CD14-positive monocyte (primary cell): Measurements from ENCODE around the gene MON2. TPM values are rescaled to one million over a fixed set of nuclear protein-coding genes. Genes with fewer than 3 reads are reported as not detected.

Source experiments
- DNase-seq, 3 donors: peaks; one replicate each; pipeline ENCODE4 v3.0.0-alpha.2; 2011 to 2022
- H2AFZ ChIP-seq: 2 replicates; pipeline ENCODE4 v1.6.0; 2012; ENCODE audit warnings: mild to moderate bottlenecking, low read depth, low read length, inconsistent platforms; ENCODE audit not compliant: insufficient read depth, poor library complexity, severe bottlenecking
- H3K27ac ChIP-seq, 2 donors: 1 replicate in 1 of 2; 2 replicates in 1 of 2; pipeline ENCODE4 v1.5.1; 2012 to 2013; ENCODE audit warnings: low read length in 2 of 2, control low read depth in 1 of 2, inconsistent platforms in 1 of 2, low read depth in 1 of 2, mild to moderate bottlenecking in 1 of 2
- H3K27me3 ChIP-seq, 2 donors: one replicate each; pipeline versions ENCODE4 v1.6.0 to v1.6.1; 2011 to 2013; ENCODE audit warnings: low read length in 2 of 2; ENCODE audit not compliant: control insufficient read depth in 2 of 2, insufficient read depth in 2 of 2
- H3K36me3 ChIP-seq, 2 donors: replicated peaks in 1 of 2; 1 replicate in 1 of 2; 2 replicates in 1 of 2; pipeline versions ENCODE4 v1.5.1 to v1.6.1; 2012 to 2013; ENCODE audit warnings: low read length in 2 of 2, control low read depth in 1 of 2, inconsistent platforms in 1 of 2, mild to moderate bottlenecking in 1 of 2; ENCODE audit not compliant: insufficient read depth in 2 of 2, control insufficient read depth in 1 of 2
- H3K4me1 ChIP-seq, 2 donors: 1 replicate in 1 of 2; 2 replicates in 1 of 2; pipeline versions ENCODE4 v1.5.1 to v1.6.1; 2012 to 2013; ENCODE audit warnings: low read length in 2 of 2, control low read depth in 1 of 2, inconsistent platforms in 1 of 2, mild to moderate bottlenecking in 1 of 2, moderate library complexity in 1 of 2; ENCODE audit not compliant: insufficient read depth in 2 of 2, control insufficient read depth in 1 of 2
- H3K4me2 ChIP-seq: replicated peaks from 2 replicates; pipeline ENCODE3; 2012; ENCODE audit warnings: low read length, moderate library complexity, mild to moderate bottlenecking; ENCODE audit not compliant: poor library complexity, severe bottlenecking; ENCODE audit errors: extremely low read depth
- H3K4me3 ChIP-seq, 3 experiments: fragments of 200-600 bp in 1 of 3; sonication (generic) in 1 of 3; replicated peaks in 1 of 3; 1 replicate in 2 of 3; 2 replicates in 1 of 3; pipeline ENCODE4 v1.5.1; 2011 to 2013; ENCODE audit warnings: low read length in 3 of 3, mild to moderate bottlenecking in 3 of 3, control low read depth in 2 of 3, low read depth in 2 of 3, inconsistent platforms in 1 of 3, moderate library complexity in 1 of 3
- H3K79me2 ChIP-seq: 2 replicates; pipeline ENCODE4 v1.6.0; 2012; ENCODE audit warnings: mild to moderate bottlenecking, control low read depth, inconsistent platforms, low read length, moderate library complexity; ENCODE audit not compliant: insufficient read depth
- H3K9ac ChIP-seq: 2 replicates; pipeline ENCODE4 v1.6.0; 2017; ENCODE audit warnings: low read length, mild to moderate bottlenecking; ENCODE audit not compliant: insufficient read depth, poor library complexity, severe bottlenecking
- H3K9me3 ChIP-seq, 2 donors: replicated peaks in 1 of 2; 1 replicate in 1 of 2; 2 replicates in 1 of 2; pipeline versions ENCODE4 v1.5.1 to v1.6.1; 2012 to 2013; ENCODE audit warnings: low read length in 2 of 2, control low read depth in 1 of 2; ENCODE audit not compliant: control insufficient read depth in 1 of 2, insufficient read depth in 1 of 2
- H4K20me1 ChIP-seq: 2 replicates; pipeline ENCODE4 v1.6.0; 2012; ENCODE audit warnings: mild to moderate bottlenecking, low read length, control low read depth, moderate library complexity; ENCODE audit not compliant: insufficient read depth
- H3K27ac Mint-ChIP-seq, 7 donors: one replicate each; pipeline ENCODE4 v1.8.0; 2020; ENCODE audit warnings: mild to moderate bottlenecking in 7 of 7, mixed read lengths in 7 of 7, moderate library complexity in 6 of 7, inconsistent platforms in 2 of 7
- H3K27me3 Mint-ChIP-seq, 3 donors: one replicate each; pipeline ENCODE4 v1.8.0; 2021 to 2022; ENCODE audit warnings: low read depth in 3 of 3, mild to moderate bottlenecking in 3 of 3, mixed read lengths in 3 of 3, moderate library complexity in 3 of 3, inconsistent platforms in 1 of 3
- H3K36me3 Mint-ChIP-seq, 2 donors: one replicate each; pipeline ENCODE4 v1.8.0; 2020; ENCODE audit warnings: mixed read lengths in 2 of 2, inconsistent platforms in 1 of 2, mild to moderate bottlenecking in 1 of 2
- H3K4me1 Mint-ChIP-seq: one replicate; pipeline ENCODE4 v1.8.0; 2020; ENCODE audit warnings: mild to moderate bottlenecking, mixed read lengths
- H3K4me3 Mint-ChIP-seq, 2 donors: one replicate each; pipeline ENCODE4 v1.8.0; 2020; ENCODE audit warnings: mild to moderate bottlenecking in 2 of 2, mixed read lengths in 2 of 2, moderate library complexity in 1 of 2
- H3K9me3 Mint-ChIP-seq, 7 donors: one replicate each; pipeline ENCODE4 v1.8.0; 2020 to 2022; ENCODE audit warnings: mixed read lengths in 7 of 7, mild to moderate bottlenecking in 6 of 7, moderate library complexity in 6 of 7, inconsistent platforms in 2 of 7
- WGBS: methylation state at CpG from one replicate; pipeline ENCODE4 v1.1.5; 2013; ENCODE audit warnings: missing lambda C conversion rate; ENCODE audit not compliant: insufficient coverage; 5-methylcytosine and 5-hydroxymethylcytosine counted together
- intact Hi-C, 2 donors: fragments of 100-400 bp; cut with micrococcal nuclease; formaldehyde crosslinking; loops; one replicate each; pipeline versions ENCODE4 v1.15.0 to v1.15.1; 2023
- polyA plus RNA-seq, 3 donors: library from polyadenylated mRNA; depleted of rRNA in 1 of 3; unstranded in 2 of 3; stranded (reverse) in 1 of 3; fragments of 300-500 nt in 2 of 3; fragments of >200 nt in 1 of 3; fragmentation: Illumina TruSeq in 2 of 3; gene quantifications; 1 replicate in 2 of 3; 2 replicates in 1 of 3; pipeline ENCODE4 v1.2.3, GENCODE V29; 2012 to 2021
- TF ChIP-seq, protein P1 (sequence below): fragments of 200-600 bp; IDR thresholded peaks from one replicate; pipeline ENCODE4 v1.8.0; 2022; ENCODE audit warnings: antibody characterized with exemption, mild to moderate bottlenecking

Gene MON2
- polyA plus RNA-seq, 3 donors: 6.8 to 17.0 (median 9.6) TPM

DNA sequence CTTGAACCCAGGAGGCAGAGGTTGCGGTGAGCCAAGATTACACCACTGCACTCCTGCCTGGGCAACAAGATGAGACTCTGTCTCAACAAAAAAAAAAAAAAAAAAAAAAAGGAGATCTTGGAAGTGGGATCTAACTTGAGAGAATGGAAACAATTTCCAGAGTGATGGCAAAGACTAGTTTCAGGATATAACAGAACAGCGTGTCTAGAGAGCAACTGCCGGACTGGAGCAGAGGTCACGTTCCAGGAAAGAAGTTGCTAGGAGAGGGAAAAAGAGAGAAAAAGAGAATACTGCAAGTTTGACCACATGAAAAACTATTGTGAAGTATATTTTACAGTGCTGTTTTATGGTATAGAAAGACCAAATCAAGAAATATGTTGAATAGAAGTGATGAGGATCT, 118.0 kb downstream of the MON2 start:
- 95% methylated on average over 4 of the region's 4 CpGs for WGBS
- H3K27me3 ChIP-seq: no peaks in the 10 kb centered on the region
- no peak overlapping the region for H3K4me2 ChIP-seq
- H4K20me1 ChIP-seq: no peaks in the 10 kb centered on the region
- no peak overlapping the region for H3K27ac ChIP-seq
- Mint-ChIP-seq H3K9me3 (peaks cover 0 to 2% (median 0%) of the 10 kb centered on the region in 7 donors), H3K27ac (no peak overlapping the region), H3K4me1 (no peaks in the 10 kb centered on the region), H3K27me3 (peaks cover 0 to 4% (median 0%) of the 10 kb centered on the region in 3 donors), H3K4me3 (no peak overlapping the region), H3K36me3 (peaks cover 50 to 62% of the 10 kb centered on the region in 2 donors)
- intact Hi-C loops: loop anchor here (5.0 kb wide), 2 partner anchors 208 to 213 kb away; no protein-coding TSS in a partner anchor
- no peaks in the 10 kb centered on the region for H3K79me2 ChIP-seq
- no peak overlapping the region for H2AFZ ChIP-seq
- no peaks in the 10 kb centered on the region for H3K4me1 ChIP-seq
- TF ChIP-seq, protein P1, sequence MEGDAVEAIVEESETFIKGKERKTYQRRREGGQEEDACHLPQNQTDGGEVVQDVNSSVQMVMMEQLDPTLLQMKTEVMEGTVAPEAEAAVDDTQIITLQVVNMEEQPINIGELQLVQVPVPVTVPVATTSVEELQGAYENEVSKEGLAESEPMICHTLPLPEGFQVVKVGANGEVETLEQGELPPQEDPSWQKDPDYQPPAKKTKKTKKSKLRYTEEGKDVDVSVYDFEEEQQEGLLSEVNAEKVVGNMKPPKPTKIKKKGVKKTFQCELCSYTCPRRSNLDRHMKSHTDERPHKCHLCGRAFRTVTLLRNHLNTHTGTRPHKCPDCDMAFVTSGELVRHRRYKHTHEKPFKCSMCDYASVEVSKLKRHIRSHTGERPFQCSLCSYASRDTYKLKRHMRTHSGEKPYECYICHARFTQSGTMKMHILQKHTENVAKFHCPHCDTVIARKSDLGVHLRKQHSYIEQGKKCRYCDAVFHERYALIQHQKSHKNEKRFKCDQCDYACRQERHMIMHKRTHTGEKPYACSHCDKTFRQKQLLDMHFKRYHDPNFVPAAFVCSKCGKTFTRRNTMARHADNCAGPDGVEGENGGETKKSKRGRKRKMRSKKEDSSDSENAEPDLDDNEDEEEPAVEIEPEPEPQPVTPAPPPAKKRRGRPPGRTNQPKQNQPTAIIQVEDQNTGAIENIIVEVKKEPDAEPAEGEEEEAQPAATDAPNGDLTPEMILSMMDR: no peak
- peaks cover 17 to 84% of the 10 kb centered on the region in 2 donors for H3K36me3 ChIP-seq
- no peaks in the 10 kb centered on the region for H3K9me3 ChIP-seq
- no peak overlapping the region for H3K4me3 ChIP-seq
- DNase-seq: no peak
- no peak overlapping the region for H3K9ac ChIP-seq

DNA sequence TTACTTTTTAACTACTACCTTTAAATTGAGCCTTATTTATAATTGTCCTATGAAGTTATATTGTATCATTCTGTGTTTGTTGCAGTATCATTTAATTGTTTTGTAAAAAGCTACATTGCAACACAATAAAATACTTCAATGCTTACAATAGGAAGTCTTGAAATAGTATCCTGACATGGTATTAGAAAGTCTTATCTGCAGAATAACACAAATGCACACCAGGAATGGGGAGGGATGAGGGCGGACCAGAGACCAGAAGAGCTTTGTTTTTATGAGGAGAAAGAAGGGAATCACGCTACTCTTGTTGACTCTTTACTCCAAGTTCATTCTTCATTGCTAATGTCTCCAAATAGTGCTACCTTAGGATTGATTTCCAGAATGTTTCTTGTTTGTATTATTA, 120.2 kb downstream of the MON2 start:
- no peak overlapping the region for H3K27ac ChIP-seq
- no peak overlapping the region for H3K4me3 ChIP-seq
- Mint-ChIP-seq H3K4me3 (no peak overlapping the region), H3K27me3 (peaks cover 0 to 4% (median 2%) of the 10 kb centered on the region in 3 donors), H3K36me3 (peaks cover 56 to 70% of the 10 kb centered on the region in 2 donors), H3K27ac (no peak overlapping the region), H3K4me1 (no peaks in the 10 kb centered on the region), H3K9me3 (peaks cover 0 to 2% (median 0%) of the 10 kb centered on the region in 7 donors)
- TF ChIP-seq, protein P1: no peak
- H3K27me3 ChIP-seq: no peaks in the 10 kb centered on the region
- no peak for DNase-seq
- no peaks in the 10 kb centered on the region for H4K20me1 ChIP-seq
- no peaks in the 10 kb centered on the region for H3K4me1 ChIP-seq
- intact Hi-C loops: no loop called here
- H2AFZ ChIP-seq: no peak overlapping the region
- H3K36me3 ChIP-seq: peaks cover 22 to 91% of the 10 kb centered on the region in 2 donors
- no CpG with 5 or more reads among the region's 2 CpGs for WGBS
- no peaks in the 10 kb centered on the region for H3K9me3 ChIP-seq
- H3K79me2 ChIP-seq: no peaks in the 10 kb centered on the region
- H3K4me2 ChIP-seq: no peak overlapping the region
- H3K9ac ChIP-seq: no peak overlapping the region
